Medulla oblongata (tissue), 1 donor: Measurements from ENCODE around the gene SNAP47.

Experiments
- DNase-seq: peaks from one replicate; pipeline ENCODE4 v3.0.0-alpha.2; 2015; ENCODE audit errors: extremely low spot score

SNAP47 gene

GRCh38 chr1:227731696-227732585 is 3.3 kb upstream of the SNAP47 start:
- no peak for DNase-seq

- no peak for DNase-seq
These were observed 2.5 kb upstream of the SNAP47 start for GRCh38 chr1:227732586-227733308.

GRCh38 chr1:227733309-227733705 is 1.9 kb upstream of the SNAP47 start:
- no peak for DNase-seq

GRCh38 chr1:227733751-227734545 is 1.3 kb upstream of the SNAP47 start:
- no peak for DNase-seq

GRCh38 chr1:227734546-227734855 is 734 bp upstream of the SNAP47 start:
- DNase-seq, result no peak

GRCh38 chr1:227735539-227736285 is 477 bp downstream of the SNAP47 start:
- no peak for DNase-seq

GRCh38 chr1:227736814-227737432 is 1.7 kb downstream of the SNAP47 start:
- no peak for DNase-seq

- no peak for DNase-seq
These were observed 3.6 kb downstream of the SNAP47 start for GRCh38 chr1:227738820-227739219.

- DNase-seq, result no peak
These were observed 4.4 kb downstream of the SNAP47 start for GRCh38 chr1:227739636-227740035.

- no peak for DNase-seq
These were observed 5.2 kb downstream of the SNAP47 start for GRCh38 chr1:227740401-227740960.

GRCh38 chr1:227741166-227741870 is 6.1 kb downstream of the SNAP47 start:
- DNase-seq, result no peak

GRCh38 chr1:227742738-227743715 is 7.8 kb downstream of the SNAP47 start:
- no peak for DNase-seq

GRCh38 chr1:227744668-227745067 is 9.4 kb downstream of the SNAP47 start:
- no peak for DNase-seq

- no peak for DNase-seq
These were observed 10.5 kb downstream of the SNAP47 start for GRCh38 chr1:227745568-227746265.

- DNase-seq, result no peak
These were observed 11.4 kb downstream of the SNAP47 start for GRCh38 chr1:227746676-227747075.

- DNase-seq, result no peak
These were observed 12.1 kb downstream of the SNAP47 start for GRCh38 chr1:227747382-227747781.

- DNase-seq, result no peak
These were observed 12.8 kb downstream of the SNAP47 start for GRCh38 chr1:227747948-227748495.
